ENCODE data around the gene CCDC127.

Gene CCDC127

GRCh38 chr5:159448-160172 is 58.3 kb downstream of the CCDC127 start:
- no peak for DNase-seq (ENCODE audit: low read depth, low spot score)

GRCh38 chr5:158807-159447 is 59.0 kb downstream of the CCDC127 start:
- DNase-seq (ENCODE audit: low read depth, low spot score), result no peak

- DNase-seq (ENCODE audit: low read depth, low spot score), result no peak
Measured at GRCh38 chr5:157801-158200, 60.2 kb downstream of the CCDC127 start.

GRCh38 chr5:157126-157715 is 60.7 kb downstream of the CCDC127 start:
- DNase-seq (ENCODE audit: low read depth, low spot score), result no peak

GRCh38 chr5:156411-157072 is 61.4 kb downstream of the CCDC127 start:
- DNase-seq (ENCODE audit: low read depth, low spot score), result no peak

GRCh38 chr5:155651-156410 is 62.1 kb downstream of the CCDC127 start:
- DNase-seq (ENCODE audit: low read depth, low spot score), result no peak

- DNase-seq (ENCODE audit: low read depth, low spot score), result no peak
Measured at GRCh38 chr5:154826-155225, 63.1 kb downstream of the CCDC127 start.

GRCh38 chr5:154236-154635 is 63.7 kb downstream of the CCDC127 start:
- no peak for DNase-seq (ENCODE audit: low read depth, low spot score)

GRCh38 chr5:153256-153655 is 64.7 kb downstream of the CCDC127 start:
- no peak for DNase-seq (ENCODE audit: low read depth, low spot score)

- no peak for DNase-seq (ENCODE audit: low read depth, low spot score)
Measured at GRCh38 chr5:152077-152476, 65.9 kb downstream of the CCDC127 start.

GRCh38 chr5:150746-151145 is 67.2 kb downstream of the CCDC127 start:
- no peak for DNase-seq (ENCODE audit: low read depth, low spot score)

GRCh38 chr5:149745-150485 is 68.0 kb downstream of the CCDC127 start:
- no peak for DNase-seq (ENCODE audit: low read depth, low spot score)

- no peak for DNase-seq (ENCODE audit: low read depth, low spot score)
Measured at GRCh38 chr5:147751-148150, 70.2 kb downstream of the CCDC127 start.

Data from iPS DF 19.7 (cell line).